Hindlimb muscle (tissue), 1 donor: ENCODE measurements around the gene TNFRSF14. TPM values are rescaled to one million over a fixed set of nuclear protein-coding genes. Genes with fewer than 3 reads are reported as not detected.
"Not testable (repeated sequence)": the region's sequence is repeated elsewhere in the genome, so short reads cannot be mapped to it uniquely, and the experiment has no call there.

ENCODE experiments used
- DNase-seq: peaks from one replicate; pipeline ENCODE4 v3.0.0-alpha.2; 2013
- polyA plus RNA-seq: library from polyadenylated mRNA; unstranded; fragments of 120-200 nt; gene quantifications from one replicate; pipeline ENCODE4 v1.2.1, GENCODE V29; 2013; ENCODE audit not compliant: insufficient read length

The TNFRSF14 gene
- polyA plus RNA-seq, 1 donor, result 15.8 TPM

- DNase-seq, result no peak
These were observed 1.4 kb upstream of the TNFRSF14 start for GRCh38 chr1:2554621-2555387.

- DNase-seq, result peak; percentile 54
These were observed 416 bp upstream of the TNFRSF14 start for GRCh38 chr1:2555634-2556276.

- no peak for DNase-seq
These were observed 709 bp downstream of the TNFRSF14 start for GRCh38 chr1:2556678-2557481.

- no peak for DNase-seq
These were observed 1.6 kb downstream of the TNFRSF14 start for GRCh38 chr1:2557482-2558400.

- no peak for DNase-seq
These were observed 2.2 kb downstream of the TNFRSF14 start for GRCh38 chr1:2558420-2558819.

- DNase-seq, result no peak
These were observed 2.7 kb downstream of the TNFRSF14 start for GRCh38 chr1:2558861-2559260.

GRCh38 chr1:2559509-2560298, 3.5 kb downstream of the TNFRSF14 start:
- DNase-seq, result no peak

GRCh38 chr1:2560299-2561073, 4.3 kb downstream of the TNFRSF14 start:
- no peak for DNase-seq

- DNase-seq, result no peak
These were observed 5.3 kb downstream of the TNFRSF14 start for GRCh38 chr1:2561446-2561845.

GRCh38 chr1:2561898-2562895, 6.0 kb downstream of the TNFRSF14 start:
- no peak for DNase-seq

GRCh38 chr1:2563205-2563604, 7.0 kb downstream of the TNFRSF14 start:
- DNase-seq, result no peak

GRCh38 chr1:2564006-2564814, 8.0 kb downstream of the TNFRSF14 start:
- DNase-seq, result no peak

- no peak for DNase-seq
These were observed 8.7 kb downstream of the TNFRSF14 start for GRCh38 chr1:2564815-2565374.

GRCh38 chr1:2566101-2567045, 10.2 kb downstream of the TNFRSF14 start:
- DNase-seq, result no peak

- DNase-seq, result no peak
These were observed 11.0 kb downstream of the TNFRSF14 start for GRCh38 chr1:2567083-2567679.

- DNase-seq, result not testable (repeated sequence)
These were observed 12.1 kb downstream of the TNFRSF14 start for GRCh38 chr1:2568187-2568816.
